CD14-positive monocyte (primary cell): Measurements from ENCODE around the gene F2R. TPM values are rescaled to one million over a fixed set of nuclear protein-coding genes. Genes with fewer than 3 reads are reported as not detected.

Source experiments
- DNase-seq, 3 donors: peaks; one replicate each; pipeline ENCODE4 v3.0.0-alpha.2; 2011 to 2022
- H2AFZ ChIP-seq: 2 replicates; pipeline ENCODE4 v1.6.0; 2012; ENCODE audit warnings: mild to moderate bottlenecking, low read depth, low read length, inconsistent platforms; ENCODE audit not compliant: insufficient read depth, poor library complexity, severe bottlenecking
- H3K27ac ChIP-seq, 2 donors: 1 replicate in 1 of 2; 2 replicates in 1 of 2; pipeline ENCODE4 v1.5.1; 2012 to 2013; ENCODE audit warnings: low read length in 2 of 2, control low read depth in 1 of 2, inconsistent platforms in 1 of 2, low read depth in 1 of 2, mild to moderate bottlenecking in 1 of 2
- H3K27me3 ChIP-seq, 2 donors: one replicate each; pipeline versions ENCODE4 v1.6.0 to v1.6.1; 2011 to 2013; ENCODE audit warnings: low read length in 2 of 2; ENCODE audit not compliant: control insufficient read depth in 2 of 2, insufficient read depth in 2 of 2
- H3K36me3 ChIP-seq, 2 donors: replicated peaks in 1 of 2; 1 replicate in 1 of 2; 2 replicates in 1 of 2; pipeline versions ENCODE4 v1.5.1 to v1.6.1; 2012 to 2013; ENCODE audit warnings: low read length in 2 of 2, control low read depth in 1 of 2, inconsistent platforms in 1 of 2, mild to moderate bottlenecking in 1 of 2; ENCODE audit not compliant: insufficient read depth in 2 of 2, control insufficient read depth in 1 of 2
- H3K4me1 ChIP-seq, 2 donors: 1 replicate in 1 of 2; 2 replicates in 1 of 2; pipeline versions ENCODE4 v1.5.1 to v1.6.1; 2012 to 2013; ENCODE audit warnings: low read length in 2 of 2, control low read depth in 1 of 2, inconsistent platforms in 1 of 2, mild to moderate bottlenecking in 1 of 2, moderate library complexity in 1 of 2; ENCODE audit not compliant: insufficient read depth in 2 of 2, control insufficient read depth in 1 of 2
- H3K4me2 ChIP-seq: replicated peaks from 2 replicates; pipeline ENCODE3; 2012; ENCODE audit warnings: low read length, moderate library complexity, mild to moderate bottlenecking; ENCODE audit not compliant: poor library complexity, severe bottlenecking; ENCODE audit errors: extremely low read depth
- H3K4me3 ChIP-seq, 3 experiments: fragments of 200-600 bp in 1 of 3; sonication (generic) in 1 of 3; replicated peaks in 1 of 3; 1 replicate in 2 of 3; 2 replicates in 1 of 3; pipeline ENCODE4 v1.5.1; 2011 to 2013; ENCODE audit warnings: low read length in 3 of 3, mild to moderate bottlenecking in 3 of 3, control low read depth in 2 of 3, low read depth in 2 of 3, inconsistent platforms in 1 of 3, moderate library complexity in 1 of 3
- H3K79me2 ChIP-seq: 2 replicates; pipeline ENCODE4 v1.6.0; 2012; ENCODE audit warnings: mild to moderate bottlenecking, control low read depth, inconsistent platforms, low read length, moderate library complexity; ENCODE audit not compliant: insufficient read depth
- H3K9ac ChIP-seq: 2 replicates; pipeline ENCODE4 v1.6.0; 2017; ENCODE audit warnings: low read length, mild to moderate bottlenecking; ENCODE audit not compliant: insufficient read depth, poor library complexity, severe bottlenecking
- H3K9me3 ChIP-seq, 2 donors: replicated peaks in 1 of 2; 1 replicate in 1 of 2; 2 replicates in 1 of 2; pipeline versions ENCODE4 v1.5.1 to v1.6.1; 2012 to 2013; ENCODE audit warnings: low read length in 2 of 2, control low read depth in 1 of 2; ENCODE audit not compliant: control insufficient read depth in 1 of 2, insufficient read depth in 1 of 2
- H4K20me1 ChIP-seq: 2 replicates; pipeline ENCODE4 v1.6.0; 2012; ENCODE audit warnings: mild to moderate bottlenecking, low read length, control low read depth, moderate library complexity; ENCODE audit not compliant: insufficient read depth
- H3K27ac Mint-ChIP-seq, 7 donors: one replicate each; pipeline ENCODE4 v1.8.0; 2020; ENCODE audit warnings: mild to moderate bottlenecking in 7 of 7, mixed read lengths in 7 of 7, moderate library complexity in 6 of 7, inconsistent platforms in 2 of 7
- H3K27me3 Mint-ChIP-seq, 3 donors: one replicate each; pipeline ENCODE4 v1.8.0; 2021 to 2022; ENCODE audit warnings: low read depth in 3 of 3, mild to moderate bottlenecking in 3 of 3, mixed read lengths in 3 of 3, moderate library complexity in 3 of 3, inconsistent platforms in 1 of 3
- H3K36me3 Mint-ChIP-seq, 2 donors: one replicate each; pipeline ENCODE4 v1.8.0; 2020; ENCODE audit warnings: mixed read lengths in 2 of 2, inconsistent platforms in 1 of 2, mild to moderate bottlenecking in 1 of 2
- H3K4me1 Mint-ChIP-seq: one replicate; pipeline ENCODE4 v1.8.0; 2020; ENCODE audit warnings: mild to moderate bottlenecking, mixed read lengths
- H3K4me3 Mint-ChIP-seq, 2 donors: one replicate each; pipeline ENCODE4 v1.8.0; 2020; ENCODE audit warnings: mild to moderate bottlenecking in 2 of 2, mixed read lengths in 2 of 2, moderate library complexity in 1 of 2
- H3K9me3 Mint-ChIP-seq, 7 donors: one replicate each; pipeline ENCODE4 v1.8.0; 2020 to 2022; ENCODE audit warnings: mixed read lengths in 7 of 7, mild to moderate bottlenecking in 6 of 7, moderate library complexity in 6 of 7, inconsistent platforms in 2 of 7
- CTCF ChIP-seq: fragments of 200-600 bp; IDR thresholded peaks from one replicate; pipeline ENCODE4 v1.8.0; 2022; ENCODE audit warnings: antibody characterized with exemption, mild to moderate bottlenecking
- WGBS: methylation state at CpG from one replicate; pipeline ENCODE4 v1.1.5; 2013; ENCODE audit warnings: missing lambda C conversion rate; ENCODE audit not compliant: insufficient coverage; 5-methylcytosine and 5-hydroxymethylcytosine counted together
- intact Hi-C, 2 donors: fragments of 100-400 bp; cut with micrococcal nuclease; formaldehyde crosslinking; loops; one replicate each; pipeline versions ENCODE4 v1.15.0 to v1.15.1; 2023
- polyA plus RNA-seq, 3 donors: library from polyadenylated mRNA; depleted of rRNA in 1 of 3; unstranded in 2 of 3; stranded (reverse) in 1 of 3; fragments of 300-500 nt in 2 of 3; fragments of >200 nt in 1 of 3; fragmentation: Illumina TruSeq in 2 of 3; gene quantifications; 1 replicate in 2 of 3; 2 replicates in 1 of 3; pipeline ENCODE4 v1.2.3, GENCODE V29; 2012 to 2021

The F2R gene
- polyA plus RNA-seq, 3 donors: 0.09 to 0.33 (median 0.22) TPM

DNA sequence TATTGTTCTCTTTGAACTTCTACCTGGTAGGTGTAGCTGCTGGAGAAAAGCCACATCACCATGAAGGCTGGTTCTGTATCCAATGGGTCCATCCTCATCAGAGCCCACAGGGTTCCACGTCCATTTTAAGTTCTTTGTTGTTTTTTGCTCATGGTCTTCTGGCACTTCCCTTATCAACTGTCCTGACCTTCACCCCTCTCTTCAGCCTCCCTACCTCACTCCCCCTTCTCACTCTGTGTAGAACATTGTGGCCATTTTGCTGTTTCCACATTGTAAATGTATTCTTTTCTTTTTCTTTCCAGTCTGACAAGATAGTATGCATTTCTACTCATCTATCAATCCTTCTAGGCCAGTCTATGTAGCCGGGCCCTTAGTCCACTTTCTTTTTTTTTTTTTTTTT lies 48.4 kb upstream of the F2R start:
- Histone ChIP-seq H4K20me1 (no peaks in the 10 kb centered on the region), H3K4me3 (no peak overlapping the region), H3K27me3 (no peaks in the 10 kb centered on the region), H3K9ac (no peak overlapping the region), H3K27ac (no peak overlapping the region), H3K79me2 (no peaks in the 10 kb centered on the region), H3K4me2 (no peak overlapping the region), H3K9me3 (no peaks in the 10 kb centered on the region), H3K36me3 (peaks cover 88 to 99% of the 10 kb centered on the region in 2 donors), H2AFZ (no peak overlapping the region), H3K4me1 (no peaks in the 10 kb centered on the region)
- Mint-ChIP-seq H3K36me3 (peaks cover 88 to 92% of the 10 kb centered on the region in 2 donors), H3K4me3 (no peak overlapping the region), H3K27ac (peak overlapping the region in 3 of 7 donors; percentile 1 to 24 (median 15)), H3K4me1 (peaks cover 2% of the 10 kb centered on the region), H3K27me3 (no peaks in the 10 kb centered on the region), H3K9me3 (no peaks in the 10 kb centered on the region)
- DNase-seq: no peak
- no peak for TF ChIP-seq CTCF
- WGBS: 88% methylated on average over 1 of the region's 2 CpGs
- intact Hi-C loops: no loop called here

DNA sequence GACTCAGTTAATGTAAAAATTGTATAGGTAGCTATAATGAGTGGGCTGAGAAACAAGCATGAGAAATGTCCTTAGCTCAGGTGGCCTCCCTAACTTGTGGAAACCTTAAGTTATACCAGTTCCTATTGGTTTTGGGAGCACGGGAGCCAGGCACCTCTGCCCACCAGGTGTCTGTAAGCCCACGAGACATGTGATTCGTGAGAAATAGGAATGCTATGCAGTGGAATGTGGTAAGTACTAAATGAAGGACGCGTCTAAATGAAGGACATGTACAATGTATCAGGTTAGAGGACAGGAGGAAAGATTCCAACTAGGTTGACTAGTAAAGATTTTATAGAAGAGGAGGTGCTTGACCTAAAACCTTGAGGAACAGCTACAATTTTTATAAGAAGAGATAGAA lies 46.7 kb upstream of the F2R start:
- Histone ChIP-seq H3K27ac (no peak overlapping the region), H3K9me3 (no peaks in the 10 kb centered on the region), H3K4me2 (no peak overlapping the region), H2AFZ (no peak overlapping the region), H3K79me2 (no peaks in the 10 kb centered on the region), H3K36me3 (peaks cover 86 to 98% of the 10 kb centered on the region in 2 donors), H4K20me1 (no peaks in the 10 kb centered on the region), H3K27me3 (no peaks in the 10 kb centered on the region), H3K4me3 (no peak overlapping the region), H3K4me1 (no peaks in the 10 kb centered on the region), H3K9ac (no peak overlapping the region)
- Mint-ChIP-seq H3K36me3 (peaks cover 87 to 88% of the 10 kb centered on the region in 2 donors), H3K4me3 (no peak overlapping the region), H3K9me3 (no peaks in the 10 kb centered on the region), H3K4me1 (no peaks in the 10 kb centered on the region), H3K27me3 (no peaks in the 10 kb centered on the region), H3K27ac (peak overlapping the region in 1 of 7 donors; percentile 3)
- WGBS: 98% methylated on average over 5 of the region's 5 CpGs
- TF ChIP-seq CTCF: no peak
- intact Hi-C loops: no loop called here
- DNase-seq: no peak
